Ishikawa (cell line): Measurements from ENCODE around the gene SIGLEC12.

Experiments used
- CEBPB ChIP-seq: IDR thresholded peaks from 2 replicates; pipeline ENCODE4 v1.6.1; 2012
- CREB1 ChIP-seq: IDR thresholded peaks from 2 replicates; pipeline ENCODE4 v1.6.1; 2012; ENCODE audit warnings: low read depth
- EGR1 ChIP-seq: IDR thresholded peaks from 2 replicates; pipeline ENCODE4 v1.6.1; 2012
- EP300 ChIP-seq: IDR thresholded peaks from 2 replicates; pipeline ENCODE4 v1.6.1; 2012; ENCODE audit warnings: borderline replicate concordance
- FOXM1 ChIP-seq: IDR thresholded peaks from 2 replicates; pipeline ENCODE4 v1.6.1; 2012; ENCODE audit warnings: low read depth, borderline replicate concordance
- NFIC ChIP-seq: IDR thresholded peaks from 2 replicates; pipeline ENCODE4 v1.6.1; 2012
- RAD21 ChIP-seq: IDR thresholded peaks from 2 replicates; pipeline ENCODE4 v1.6.1; 2012; ENCODE audit warnings: low read depth
- REST ChIP-seq: IDR thresholded peaks from 2 replicates; pipeline ENCODE4 v1.6.1; 2012; ENCODE audit warnings: low read depth, mild to moderate bottlenecking
- TAF1 ChIP-seq: IDR thresholded peaks from 2 replicates; pipeline ENCODE4 v1.6.1; 2012; ENCODE audit warnings: low read depth, mild to moderate bottlenecking
- TCF12 ChIP-seq: IDR thresholded peaks from 2 replicates; pipeline ENCODE4 v1.6.1; 2012; ENCODE audit warnings: low read depth
- TEAD4 ChIP-seq: IDR thresholded peaks from 2 replicates; pipeline ENCODE4 v1.6.1; 2012
- YY1 ChIP-seq: IDR thresholded peaks from 2 replicates; pipeline ENCODE4 v1.6.1; 2012; ENCODE audit warnings: low read depth
- ZBTB7A ChIP-seq: IDR thresholded peaks from 2 replicates; pipeline ENCODE4 v1.6.1; 2012; ENCODE audit warnings: low read depth
- TF ChIP-seq, protein P1 (sequence below): IDR thresholded peaks from 2 replicates; pipeline ENCODE4 v1.6.1; 2012
- TF ChIP-seq, protein P2 (sequence below): IDR thresholded peaks from 2 replicates; pipeline ENCODE4 v1.6.1; 2012

The SIGLEC12 gene

GRCh38 chr19:51509823-51510660 is 8.4 kb upstream of the SIGLEC12 start:
- TF ChIP-seq TCF12 (no peak), CEBPB (no peak), TEAD4 (no peak), EP300 (no peak), NFIC (no peak), REST (no peak), ZBTB7A (no peak), TAF1 (no peak), YY1 (no peak), FOXM1 (no peak)
- TF ChIP-seq, protein P1, sequence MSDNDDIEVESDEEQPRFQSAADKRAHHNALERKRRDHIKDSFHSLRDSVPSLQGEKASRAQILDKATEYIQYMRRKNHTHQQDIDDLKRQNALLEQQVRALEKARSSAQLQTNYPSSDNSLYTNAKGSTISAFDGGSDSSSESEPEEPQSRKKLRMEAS: no peak
- TF ChIP-seq, protein P2, sequence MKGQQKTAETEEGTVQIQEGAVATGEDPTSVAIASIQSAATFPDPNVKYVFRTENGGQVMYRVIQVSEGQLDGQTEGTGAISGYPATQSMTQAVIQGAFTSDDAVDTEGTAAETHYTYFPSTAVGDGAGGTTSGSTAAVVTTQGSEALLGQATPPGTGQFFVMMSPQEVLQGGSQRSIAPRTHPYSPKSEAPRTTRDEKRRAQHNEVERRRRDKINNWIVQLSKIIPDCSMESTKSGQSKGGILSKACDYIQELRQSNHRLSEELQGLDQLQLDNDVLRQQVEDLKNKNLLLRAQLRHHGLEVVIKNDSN: no peak

DNA sequence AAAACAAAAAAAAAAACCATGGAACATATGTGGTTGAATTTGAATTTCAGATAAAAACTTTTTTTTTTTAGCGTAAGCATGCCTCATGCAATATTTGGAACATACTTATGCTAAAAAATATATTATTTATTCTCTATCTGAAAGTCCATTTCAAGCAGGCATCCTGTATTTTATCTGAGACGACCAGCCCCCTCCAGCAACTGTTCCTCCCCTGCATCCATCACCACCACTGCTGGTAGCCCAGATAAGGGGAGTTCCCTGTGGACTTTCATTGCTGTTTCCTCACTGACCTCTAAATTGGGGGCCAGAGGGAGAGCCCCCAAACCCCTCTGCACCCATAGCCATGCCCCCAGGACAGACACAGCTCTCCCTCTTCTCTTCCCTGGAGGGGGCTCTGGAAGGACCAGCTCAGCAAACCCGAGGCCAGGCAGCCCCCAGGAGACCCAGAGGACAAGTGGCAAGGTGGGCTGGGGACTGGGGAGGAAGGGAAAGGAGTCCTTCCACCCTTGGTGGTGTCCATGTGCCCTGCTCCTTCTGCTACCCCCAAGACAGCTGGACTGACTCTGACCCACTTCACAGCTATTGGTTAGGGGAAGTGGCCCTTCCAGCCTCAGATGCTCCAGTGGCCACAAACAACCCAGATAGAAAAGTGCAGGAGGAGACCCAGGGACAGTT is 6.6 kb upstream of the SIGLEC12 start:
- TF ChIP-seq FOXM1 (no peak), TCF12 (no peak), TEAD4 (no peak), ZBTB7A (no peak)
- TF ChIP-seq, protein P1: no peak

GRCh38 chr19:51507640-51508058 is 6.0 kb upstream of the SIGLEC12 start:
- TF ChIP-seq EGR1: no peak
- TF ChIP-seq EP300: no peak
- no peak for TF ChIP-seq RAD21
- TF ChIP-seq TCF12: no peak
- no peak for TF ChIP-seq TAF1
- no peak for TF ChIP-seq ZBTB7A
- no peak for TF ChIP-seq CREB1
- no peak for TF ChIP-seq REST
- TF ChIP-seq CEBPB: no peak
- TF ChIP-seq, protein P1: no peak
- TF ChIP-seq FOXM1: no peak
- TF ChIP-seq, protein P2: no peak
- no peak for TF ChIP-seq TEAD4
- TF ChIP-seq YY1: no peak

GRCh38 chr19:51507192-51507591 is 5.6 kb upstream of the SIGLEC12 start:
- no peak for TF ChIP-seq YY1
- no peak for TF ChIP-seq CREB1
- TF ChIP-seq EP300: no peak
- TF ChIP-seq, protein P2: no peak
- no peak for TF ChIP-seq TCF12
- no peak for TF ChIP-seq FOXM1
- TF ChIP-seq NFIC: no peak

DNA sequence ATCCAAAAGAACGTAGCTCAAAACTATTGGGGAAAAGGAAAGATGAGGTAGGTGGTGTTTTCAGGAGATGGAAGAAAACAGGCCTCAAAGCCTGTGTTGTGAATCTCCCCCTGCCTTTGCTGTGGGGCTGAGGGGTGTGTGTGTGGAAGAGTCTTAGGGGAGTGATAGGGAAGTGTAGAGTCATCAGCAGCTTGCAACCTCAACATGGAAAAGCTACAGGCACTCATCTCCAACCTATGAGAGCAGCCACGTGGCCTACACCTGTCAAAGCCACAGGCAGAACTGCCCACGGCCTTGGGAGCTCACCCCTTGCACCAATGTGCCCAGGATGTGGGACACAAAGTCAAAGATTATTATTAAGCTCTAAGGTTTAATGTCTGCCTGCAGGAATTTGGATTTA is 4.3 kb upstream of the SIGLEC12 start:
- TF ChIP-seq CREB1: no peak
- no peak for TF ChIP-seq TAF1
- TF ChIP-seq, protein P2: no peak
- no peak for TF ChIP-seq CEBPB
- no peak for TF ChIP-seq REST
- no peak for TF ChIP-seq YY1
- TF ChIP-seq EGR1: no peak
- TF ChIP-seq ZBTB7A: no peak
- TF ChIP-seq TEAD4: no peak
- TF ChIP-seq RAD21: no peak
- TF ChIP-seq TCF12: no peak
- no peak for TF ChIP-seq FOXM1
- no peak for TF ChIP-seq NFIC
- no peak for TF ChIP-seq EP300
- TF ChIP-seq, protein P1: no peak
